Uterus (tissue), 4 donors: ENCODE results near the gene CA12. TPM values are rescaled to one million over a fixed set of nuclear protein-coding genes. Genes with fewer than 3 reads are reported as not detected.

Experiments
- DNase-seq, 2 donors: peaks; one replicate each; pipeline ENCODE4 v3.0.0-alpha.2; 2019 to 2020
- H3K27ac ChIP-seq, 2 donors: fragments of 200-600 bp; sonication (generic); 1 replicate in 1 of 2; 2 replicates in 1 of 2; pipeline ENCODE4 v1.5.1; 2016 to 2018
- H3K27me3 ChIP-seq, 2 donors: fragments of 200-600 bp; sonication (generic); one replicate each; pipeline ENCODE4 v1.5.1; 2018 to 2019; ENCODE audit warnings: control low read depth in 1 of 2
- H3K36me3 ChIP-seq, 2 donors: fragments of 200-600 bp; sonication (generic); one replicate each; pipeline ENCODE4 v1.5.1; 2019; ENCODE audit warnings: control low read depth in 1 of 2
- H3K4me1 ChIP-seq, 2 donors: fragments of 200-600 bp; sonication (generic); one replicate each; pipeline ENCODE4 v1.5.1; 2018 to 2019; ENCODE audit warnings: control low read depth in 1 of 2
- H3K4me3 ChIP-seq, 2 donors: fragments of 200-600 bp; sonication (generic); 1 replicate in 1 of 2; 2 replicates in 1 of 2; pipeline ENCODE4 v1.5.1; 2018 to 2019; ENCODE audit warnings: mild to moderate bottlenecking in 1 of 2
- H3K9me3 ChIP-seq, 2 donors: fragments of 200-600 bp; sonication (generic); one replicate each; pipeline ENCODE4 v1.5.1; 2019; ENCODE audit warnings: control low read depth in 1 of 2
- POLR2A ChIP-seq, 2 donors: fragments of 450-650 bp; IDR thresholded peaks; one replicate each; pipeline ENCODE4 v1.6.1; 2016; ENCODE audit warnings: antibody characterized with exemption in 2 of 2, mild to moderate bottlenecking in 1 of 2, moderate library complexity in 1 of 2
- intact Hi-C: fragments of 100-400 bp; cut with DNase I; formaldehyde crosslinking; loops from one replicate; pipeline ENCODE4 v1.15.1; 2023; ENCODE audit warnings: low total_unique reads
- total RNA-seq, 4 donors: library from RNA; depleted of rRNA in 3 of 4; stranded (reverse); fragments of >200 nt in 3 of 4; gene quantifications; one replicate each; pipeline versions ENCODE4 v1.1.0 to v1.2.4, GENCODE V29; 2014 to 2023
- TF ChIP-seq, protein P1 (sequence below), 4 experiments: fragments of 200-600 bp in 2 of 4; fragments of 450-650 bp in 2 of 4; sonication (generic) in 2 of 4; IDR thresholded peaks; one replicate each; pipeline ENCODE4 v1.5.1; 2016 to 2019; ENCODE audit warnings: antibody characterized with exemption in 4 of 4, mild to moderate bottlenecking in 2 of 4, moderate library complexity in 1 of 4
- donor health status: DM: yes; HTN: yes; CAD: no.

Gene CA12
- total RNA-seq, 4 donors from 2014 or later = 0.29 to 11.8 (median 8.0) TPM

DNA sequence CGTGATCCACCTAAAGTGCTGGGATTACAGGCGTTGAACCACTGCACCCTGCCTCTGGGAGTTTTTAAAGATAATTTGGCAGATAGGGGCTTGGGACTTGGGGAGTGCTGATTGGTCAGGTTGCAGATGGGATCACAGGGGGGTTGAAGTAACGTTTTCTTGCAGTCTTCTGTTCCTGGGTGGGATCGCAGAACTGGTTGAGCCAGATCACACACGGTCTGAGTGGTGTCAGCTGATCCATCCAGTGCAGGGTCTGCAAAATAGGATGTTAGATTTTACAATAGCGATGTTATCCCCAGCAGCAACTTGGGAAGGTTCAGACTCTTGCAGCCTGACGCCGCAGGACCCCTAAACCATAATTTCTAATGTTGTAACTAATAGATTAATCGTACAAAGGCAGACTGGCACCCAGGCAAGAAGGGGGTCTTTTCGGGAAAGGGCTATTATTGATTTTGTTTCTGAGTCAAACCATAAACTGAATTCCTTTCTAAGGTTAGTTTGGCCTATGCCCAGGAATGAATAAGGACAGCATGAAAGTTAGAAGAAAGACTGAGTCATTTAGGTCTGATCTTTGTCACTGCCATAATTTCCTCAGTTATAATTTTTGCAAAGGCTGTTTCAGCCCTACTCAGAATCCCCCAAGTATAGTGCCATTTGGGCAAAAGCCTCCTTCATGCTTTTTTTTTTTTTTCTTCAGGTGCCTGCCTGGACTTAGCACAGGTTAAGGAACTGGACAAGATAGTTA, 1.5 kb upstream of the CA12 start:
- intact Hi-C loops = no loop called here
- H3K27ac ChIP-seq = no peak overlapping the region
- no peaks in the 10 kb centered on the region for H3K9me3 ChIP-seq
- H3K4me1 ChIP-seq = no peaks in the 10 kb centered on the region
- no peaks in the 10 kb centered on the region for H3K27me3 ChIP-seq
- TF ChIP-seq POLR2A (IDR thresholded peaks at IDR 0.05) = no peak
- TF ChIP-seq, protein P1, sequence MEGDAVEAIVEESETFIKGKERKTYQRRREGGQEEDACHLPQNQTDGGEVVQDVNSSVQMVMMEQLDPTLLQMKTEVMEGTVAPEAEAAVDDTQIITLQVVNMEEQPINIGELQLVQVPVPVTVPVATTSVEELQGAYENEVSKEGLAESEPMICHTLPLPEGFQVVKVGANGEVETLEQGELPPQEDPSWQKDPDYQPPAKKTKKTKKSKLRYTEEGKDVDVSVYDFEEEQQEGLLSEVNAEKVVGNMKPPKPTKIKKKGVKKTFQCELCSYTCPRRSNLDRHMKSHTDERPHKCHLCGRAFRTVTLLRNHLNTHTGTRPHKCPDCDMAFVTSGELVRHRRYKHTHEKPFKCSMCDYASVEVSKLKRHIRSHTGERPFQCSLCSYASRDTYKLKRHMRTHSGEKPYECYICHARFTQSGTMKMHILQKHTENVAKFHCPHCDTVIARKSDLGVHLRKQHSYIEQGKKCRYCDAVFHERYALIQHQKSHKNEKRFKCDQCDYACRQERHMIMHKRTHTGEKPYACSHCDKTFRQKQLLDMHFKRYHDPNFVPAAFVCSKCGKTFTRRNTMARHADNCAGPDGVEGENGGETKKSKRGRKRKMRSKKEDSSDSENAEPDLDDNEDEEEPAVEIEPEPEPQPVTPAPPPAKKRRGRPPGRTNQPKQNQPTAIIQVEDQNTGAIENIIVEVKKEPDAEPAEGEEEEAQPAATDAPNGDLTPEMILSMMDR (IDR thresholded peaks at IDR 0.05) = no peak
- no peak for DNase-seq
- no peaks in the 10 kb centered on the region for H3K36me3 ChIP-seq
- no peak overlapping the region for H3K4me3 ChIP-seq

DNA sequence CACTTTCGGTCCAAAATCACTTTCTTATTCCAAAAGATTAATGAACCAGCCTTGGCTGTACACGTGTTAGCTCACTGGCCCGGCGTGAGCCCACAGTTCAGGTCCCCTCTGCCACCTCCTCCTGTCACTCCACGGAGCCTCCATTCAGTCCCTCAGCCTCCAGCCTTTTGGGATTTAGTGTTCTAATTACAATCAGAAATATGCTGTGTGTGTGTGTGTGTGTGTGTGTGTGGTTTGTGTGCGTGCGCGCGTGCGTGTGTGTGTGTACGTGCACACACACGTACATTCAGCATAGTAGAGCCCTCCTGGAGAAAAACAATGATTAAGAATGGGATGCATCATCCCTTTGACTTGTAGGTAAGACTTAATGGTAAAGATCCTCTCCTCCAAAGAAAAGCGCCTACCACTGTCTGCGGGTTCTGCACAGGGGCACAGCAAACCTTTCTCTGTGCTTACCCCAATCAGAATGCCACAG, 801 bp downstream of the CA12 start:
- no peaks in the 10 kb centered on the region for H3K27me3 ChIP-seq
- intact Hi-C loops = no loop called here
- no peaks in the 10 kb centered on the region for H3K9me3 ChIP-seq
- no peak for DNase-seq
- H3K4me3 ChIP-seq = peak overlapping the region; percentile 18 to 35
- H3K4me1 ChIP-seq = no peaks in the 10 kb centered on the region
- H3K36me3 ChIP-seq = no peaks in the 10 kb centered on the region
- H3K27ac ChIP-seq = peak overlapping the region in 1 of 2 donors; percentile 3
- no peak for TF ChIP-seq POLR2A (IDR thresholded peaks at IDR 0.05)

DNA sequence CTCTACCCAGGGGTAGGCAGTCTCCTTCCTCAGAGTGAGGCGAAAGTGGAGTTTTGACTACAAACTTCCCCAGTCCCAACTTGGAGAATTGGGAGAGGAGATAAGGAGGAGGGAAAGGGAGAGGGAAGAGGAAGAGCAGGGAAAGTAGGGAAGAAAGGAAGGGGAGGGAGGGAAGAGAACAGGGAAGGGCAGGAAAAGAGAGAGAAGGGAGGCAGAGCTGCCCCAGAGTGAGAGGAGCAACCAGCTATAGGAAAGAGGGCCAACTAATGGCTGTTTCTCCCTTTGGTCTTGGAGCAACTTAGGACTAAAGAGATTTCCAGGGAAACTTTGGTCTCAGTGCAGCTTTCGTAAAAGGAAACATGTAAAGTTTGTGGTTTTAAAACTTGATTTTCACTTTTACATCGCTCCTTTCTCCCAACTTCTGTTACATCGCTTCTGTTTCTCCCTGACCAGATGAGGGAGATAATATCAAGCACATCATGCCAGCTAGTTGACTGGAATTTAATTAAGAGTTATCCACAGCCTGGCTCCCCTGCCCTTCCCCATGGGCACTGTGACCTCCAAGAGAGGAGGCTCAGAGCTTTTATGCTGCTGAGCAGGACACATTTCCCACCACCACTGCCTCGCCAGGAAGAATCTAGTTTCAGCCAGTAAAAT, 1.4 kb downstream of the CA12 start:
- TF ChIP-seq, protein P1 (IDR thresholded peaks at IDR 0.05) = no peak
- TF ChIP-seq POLR2A (IDR thresholded peaks at IDR 0.05) = no peak
- Histone ChIP-seq H3K9me3 (no peaks in the 10 kb centered on the region), H3K27ac (peak overlapping the region in 1 of 2 donors; percentile 3), H3K36me3 (no peaks in the 10 kb centered on the region), H3K4me3 (peak overlapping the region; percentile 18 to 35), H3K27me3 (no peaks in the 10 kb centered on the region), H3K4me1 (no peaks in the 10 kb centered on the region)
- intact Hi-C loops = no loop called here
- no peak for DNase-seq

DNA sequence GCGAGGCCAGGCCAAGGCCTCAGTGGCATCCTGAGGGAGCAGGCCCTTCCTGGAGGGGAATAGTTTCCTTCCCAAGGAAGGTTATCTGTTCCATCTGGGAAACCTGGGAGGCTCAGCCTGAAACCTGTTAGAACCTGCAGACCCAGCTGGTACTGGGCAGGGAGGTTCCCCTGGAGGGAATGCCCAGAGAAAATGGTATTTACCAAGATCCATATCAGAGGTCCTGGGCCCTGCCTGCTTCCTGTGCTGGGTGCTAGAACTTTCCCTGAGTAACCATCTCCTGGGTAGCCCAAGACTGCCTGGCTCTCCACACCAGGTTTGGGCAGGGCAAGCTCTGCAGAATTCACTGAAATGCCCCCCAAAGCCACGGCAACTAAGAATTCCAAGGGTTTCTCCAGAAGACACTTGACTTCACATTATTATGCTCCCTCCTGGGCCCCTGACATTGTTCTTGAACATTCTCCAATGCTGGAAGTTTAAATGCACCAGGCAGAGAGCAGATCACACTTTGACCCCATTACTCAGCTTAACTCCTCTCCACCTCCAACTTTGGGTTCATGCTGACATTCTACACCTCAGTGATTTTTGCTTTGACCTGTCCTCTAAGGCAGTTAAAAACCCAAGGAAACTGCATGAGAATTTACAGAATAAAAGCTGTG, 2.0 kb downstream of the CA12 start:
- Histone ChIP-seq H3K4me1 (peaks cover 3 to 6% of the 10 kb centered on the region in 2 donors), H3K27ac (no peak overlapping the region), H3K36me3 (no peaks in the 10 kb centered on the region), H3K4me3 (no peak overlapping the region), H3K9me3 (no peaks in the 10 kb centered on the region), H3K27me3 (no peaks in the 10 kb centered on the region)
- no peak for DNase-seq
- TF ChIP-seq, protein P1 (IDR thresholded peaks at IDR 0.05) = no peak
- TF ChIP-seq POLR2A (IDR thresholded peaks at IDR 0.05) = no peak
- intact Hi-C loops = no loop called here

DNA sequence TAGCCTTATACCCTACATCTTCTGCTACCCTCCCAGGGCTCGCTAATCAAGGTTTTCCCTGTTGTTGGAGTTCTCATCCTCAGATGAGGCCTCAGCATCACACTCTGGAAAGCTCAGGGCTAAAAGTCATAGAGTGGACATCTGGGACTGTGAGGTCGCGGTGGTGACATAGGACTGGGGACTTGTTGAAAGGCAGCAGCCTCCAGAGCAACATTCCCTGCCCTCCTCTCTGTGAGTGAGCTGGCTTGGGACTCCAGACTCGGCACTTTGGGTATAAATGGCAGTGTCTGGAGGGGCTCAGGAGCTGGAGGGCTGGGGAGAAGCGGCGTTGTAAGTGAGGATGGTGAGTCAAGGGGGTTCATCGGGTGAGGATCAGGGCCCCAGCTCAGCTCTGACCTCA, 2.7 kb downstream of the CA12 start:
- no peaks in the 10 kb centered on the region for H3K9me3 ChIP-seq
- no peak for DNase-seq
- H3K36me3 ChIP-seq = no peaks in the 10 kb centered on the region
- intact Hi-C loops = no loop called here
- H3K4me3 ChIP-seq = no peak overlapping the region
- TF ChIP-seq, protein P1 (IDR thresholded peaks at IDR 0.05) = no peak
- TF ChIP-seq POLR2A (IDR thresholded peaks at IDR 0.05) = no peak
- no peak overlapping the region for H3K27ac ChIP-seq
- no peaks in the 10 kb centered on the region for H3K27me3 ChIP-seq
- H3K4me1 ChIP-seq = peaks cover 3 to 9% of the 10 kb centered on the region in 2 donors
